ENCODE data around the gene FAM110D. TPM values are rescaled to one million over a fixed set of nuclear protein-coding genes. Genes with fewer than 3 reads are reported as not detected.

Gene FAM110D
- total and polyA plus RNA-seq, 2 donors (not counting 1 experiment from before 2014, with no cell fraction given) = not detected

- CTCF ChIA-PET = interaction anchor here (3.8 kb wide), 1 partner anchor 20 kb away, joined by 21 read pairs; no protein-coding TSS in a partner anchor
- no peak overlapping the region for H2AFZ ChIP-seq (ENCODE audit: insufficient read depth, low read depth, low read length, poor library complexity, severe bottlenecking)
- no peaks in the 10 kb centered on the region for H3K9me3 ChIP-seq (ENCODE audit: control extremely low read depth in 1 of 3, control insufficient read depth in 2 of 3, insufficient read depth in 1 of 3, low read length in 2 of 3)
- H3K27ac Mint-ChIP-seq = no peak overlapping the region
- peaks cover 4% of the 10 kb centered on the region for H3K27me3 Mint-ChIP-seq
- no peak overlapping the region for H3K4me3 Mint-ChIP-seq
- H3K9me3 Mint-ChIP-seq (ENCODE audit: insufficient read depth) = no peaks in the 10 kb centered on the region
- peaks cover 0 to 20% of the 10 kb centered on the region in 2 experiments for H3K36me3 ChIP-seq (replicated peaks in 1 of 2; ENCODE audit: control extremely low read depth in 1 of 2, control insufficient read depth in 1 of 2, extremely low read depth in 1 of 2, insufficient read depth in 2 of 2, low read length in 1 of 2)
- ATAC-seq (ENCODE audit: low read depth) (no peak), DNase-seq (no peak)
- H3K4me1 ChIP-seq (ENCODE audit: control insufficient read depth in 2 of 2, insufficient read depth in 2 of 2, low read length in 2 of 2) = peaks cover 25 to 27% of the 10 kb centered on the region in 2 donors
- no peak overlapping the region for H3K27ac ChIP-seq (ENCODE audit: low read length in 2 of 2)
- no peak for TF ChIP-seq CTCF (IDR thresholded peaks at IDR 0.05)
- TF ChIP-seq EZH2 (IDR thresholded peaks at IDR 0.05; ENCODE audit: borderline replicate concordance, insufficient read depth, low read depth, low read length, poor library complexity, severe bottlenecking) = no peak
- no peaks in the 10 kb centered on the region for H3K79me2 ChIP-seq (ENCODE audit: control insufficient read depth, insufficient read depth, low read length)
- no peak overlapping the region for H3K4me2 ChIP-seq (replicated peaks; ENCODE audit: low read depth, low read length, poor library complexity, severe bottlenecking)
- intact Hi-C loops (cut with micrococcal nuclease) = no loop called here
- peaks cover 28% of the 10 kb centered on the region for H3K4me1 Mint-ChIP-seq
- no peaks in the 10 kb centered on the region for H4K20me1 ChIP-seq (ENCODE audit: control insufficient read depth, insufficient read depth, low read length, poor library complexity, severe bottlenecking)
- no peak overlapping the region for H3K9ac ChIP-seq (ENCODE audit: low read length)
- POLR2A ChIA-PET = no interaction called here
- no peak overlapping the region for H3K4me3 ChIP-seq (ENCODE audit: control extremely low read depth in 1 of 5, extremely low read depth in 1 of 5, insufficient read depth in 1 of 5, low read depth in 2 of 5, low read length in 4 of 5)
- 100% methylated on average over 1 of the region's 4 CpGs for WGBS (ENCODE audit: insufficient coverage)
- H3K27me3 ChIP-seq (replicated peaks in 1 of 4; ENCODE audit: control extremely low read depth in 1 of 4, control insufficient read depth in 3 of 4, insufficient read depth in 4 of 4, low read length in 3 of 4) = peaks cover 0 to 6% (median 1%) of the 10 kb centered on the region in 4 experiments
These were observed 34.2 kb upstream of the FAM110D start for GRCh38 chr1:26124418-26125331.

- Histone ChIP-seq H3K79me2 (ENCODE audit: control insufficient read depth, insufficient read depth, low read length) (no peaks in the 10 kb centered on the region), H4K20me1 (ENCODE audit: control insufficient read depth, insufficient read depth, low read length, poor library complexity, severe bottlenecking) (no peaks in the 10 kb centered on the region), H3K36me3 (replicated peaks in 1 of 2; ENCODE audit: control extremely low read depth in 1 of 2, control insufficient read depth in 1 of 2, extremely low read depth in 1 of 2, insufficient read depth in 2 of 2, low read length in 1 of 2) (peaks cover 0 to 16% of the 10 kb centered on the region in 2 experiments), H3K4me3 (ENCODE audit: control extremely low read depth in 1 of 5, extremely low read depth in 1 of 5, insufficient read depth in 1 of 5, low read depth in 2 of 5, low read length in 4 of 5) (no peak overlapping the region), H3K27me3 (replicated peaks in 1 of 4; ENCODE audit: control extremely low read depth in 1 of 4, control insufficient read depth in 3 of 4, insufficient read depth in 4 of 4, low read length in 3 of 4) (peaks cover 0 to 6% (median 1%) of the 10 kb centered on the region in 4 experiments), H3K4me2 (replicated peaks; ENCODE audit: low read depth, low read length, poor library complexity, severe bottlenecking) (no peak overlapping the region), H3K9ac (ENCODE audit: low read length) (no peak overlapping the region), H3K9me3 (ENCODE audit: control extremely low read depth in 1 of 3, control insufficient read depth in 2 of 3, insufficient read depth in 1 of 3, low read length in 2 of 3) (no peaks in the 10 kb centered on the region), H3K27ac (ENCODE audit: low read length in 2 of 2) (no peak overlapping the region), H3K4me1 (ENCODE audit: control insufficient read depth in 2 of 2, insufficient read depth in 2 of 2, low read length in 2 of 2) (peaks cover 18 to 21% of the 10 kb centered on the region in 2 donors), H2AFZ (ENCODE audit: insufficient read depth, low read depth, low read length, poor library complexity, severe bottlenecking) (no peak overlapping the region)
- Mint-ChIP-seq H3K9me3 (ENCODE audit: insufficient read depth) (no peaks in the 10 kb centered on the region), H3K4me3 (no peak overlapping the region), H3K27me3 (peaks cover 4% of the 10 kb centered on the region), H3K4me1 (peaks cover 21% of the 10 kb centered on the region), H3K27ac (no peak overlapping the region)
- intact Hi-C loops (cut with micrococcal nuclease) = no loop called here
- CTCF ChIA-PET = interaction anchor here (2.4 kb wide), 1 partner anchor 19 kb away, joined by 17 read pairs; no protein-coding TSS in a partner anchor
- DNase-seq (no peak), ATAC-seq (ENCODE audit: low read depth) (no peak)
- POLR2A ChIA-PET = no interaction called here
- TF ChIP-seq EZH2 (IDR thresholded peaks at IDR 0.05; ENCODE audit: borderline replicate concordance, insufficient read depth, low read depth, low read length, poor library complexity, severe bottlenecking) (no peak), CTCF (IDR thresholded peaks at IDR 0.05) (no peak)
These were observed 33.5 kb upstream of the FAM110D start for GRCh38 chr1:26125382-26125781.

Data from B cell (primary cell).